ENCODE data around the gene PTPRE.

PTPRE gene

DNA sequence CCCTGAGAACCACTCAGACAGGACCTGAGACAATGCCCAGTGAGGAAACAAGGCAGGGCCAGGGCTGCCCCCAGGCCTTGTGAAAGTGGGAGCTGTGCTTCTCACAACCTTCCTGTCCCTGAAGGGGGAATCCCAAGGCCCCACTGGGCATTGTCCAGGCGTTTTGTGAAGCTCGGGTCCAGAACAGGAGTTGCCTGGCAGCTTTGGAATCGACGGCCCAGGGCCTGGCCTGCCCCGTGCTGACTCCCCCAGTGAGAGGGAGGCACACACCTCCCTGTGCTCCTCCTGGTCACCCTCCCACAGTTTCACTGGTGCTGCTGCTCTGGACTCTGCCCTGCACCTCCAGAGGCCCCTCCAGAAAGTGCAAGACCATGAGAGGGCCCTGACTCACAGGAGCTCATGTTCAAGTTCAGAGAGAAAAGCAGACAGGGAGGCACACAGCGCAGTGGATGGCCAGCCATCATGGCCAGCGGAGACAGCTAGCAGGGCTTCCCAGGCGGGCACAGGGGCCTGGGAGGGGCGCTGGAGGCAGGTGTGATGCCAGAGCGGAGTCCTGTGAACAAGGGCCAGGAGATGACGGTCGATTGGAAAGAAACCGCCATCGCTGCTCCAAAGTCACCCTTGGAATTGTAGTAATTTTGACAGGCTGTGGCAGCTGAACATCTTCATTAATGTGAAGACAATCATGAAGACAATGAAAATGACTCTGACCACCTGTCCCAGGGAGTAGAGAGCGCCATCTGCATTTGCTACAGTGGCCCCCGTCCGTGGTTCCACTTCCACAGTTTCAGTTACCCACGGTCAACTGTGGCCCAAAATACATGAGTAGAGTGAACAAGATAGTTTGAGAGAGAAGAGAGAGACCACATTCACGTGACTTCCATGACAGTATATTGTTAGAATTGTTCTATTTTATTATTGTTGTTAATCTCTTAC lies 115.6 kb downstream of the PTPRE start:
- no peaks in the 10 kb centered on the region for H4K20me1 ChIP-seq (ENCODE audit: insufficient read depth)
- no peaks in the 10 kb centered on the region for H3K27me3 ChIP-seq (ENCODE audit: insufficient read depth, low read depth)
- no peak overlapping the region for H3K9ac ChIP-seq
- no peak overlapping the region for H3K4me3 ChIP-seq (IDR thresholded peaks at IDR 0.05; ENCODE audit: insufficient read depth, low read depth, low read length)
- H3K27ac ChIP-seq = no peak overlapping the region
- H3K79me2 ChIP-seq (ENCODE audit: insufficient read depth, low read depth) = no peaks in the 10 kb centered on the region
- H2AFZ ChIP-seq (ENCODE audit: low read depth) = no peak overlapping the region
- no peak overlapping the region for H3K4me2 ChIP-seq
- H3K4me1 ChIP-seq (ENCODE audit: low read depth, poor library complexity, severe bottlenecking) = peaks cover 24% of the 10 kb centered on the region
- H3K36me3 ChIP-seq (ENCODE audit: insufficient read depth) = no peaks in the 10 kb centered on the region
- TF ChIP-seq CTCF (conservative IDR thresholded peaks at IDR 0.05; ENCODE audit: low read depth, low read length) = no peak

DNA sequence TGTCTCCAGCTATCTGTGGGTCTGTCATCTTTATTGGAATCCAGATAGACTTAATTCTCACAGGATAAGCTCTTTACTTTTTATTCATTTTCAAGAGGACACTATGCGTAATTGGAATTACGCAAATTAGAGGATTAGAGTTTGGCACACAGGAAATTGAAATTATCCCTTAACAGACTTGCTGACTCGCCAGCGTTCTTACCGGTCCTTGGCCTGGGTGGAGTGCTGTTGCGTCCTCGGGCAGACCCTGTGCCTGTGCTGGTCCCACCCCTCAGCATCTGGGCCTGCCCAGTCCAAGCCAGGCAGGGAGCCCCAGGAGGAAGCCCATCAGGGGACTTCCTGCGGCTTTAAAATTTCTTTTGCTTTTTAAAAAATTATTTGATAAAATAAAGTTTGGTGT lies 117.5 kb downstream of the PTPRE start:
- no peak for TF ChIP-seq CTCF (conservative IDR thresholded peaks at IDR 0.05; ENCODE audit: low read depth, low read length)
- Histone ChIP-seq H3K4me3 (IDR thresholded peaks at IDR 0.05; ENCODE audit: insufficient read depth, low read depth, low read length) (no peak overlapping the region), H3K4me2 (no peak overlapping the region), H4K20me1 (ENCODE audit: insufficient read depth) (no peaks in the 10 kb centered on the region), H3K79me2 (ENCODE audit: insufficient read depth, low read depth) (no peaks in the 10 kb centered on the region), H3K4me1 (ENCODE audit: low read depth, poor library complexity, severe bottlenecking) (peaks cover 28% of the 10 kb centered on the region), H3K36me3 (ENCODE audit: insufficient read depth) (no peaks in the 10 kb centered on the region), H3K27me3 (ENCODE audit: insufficient read depth, low read depth) (no peaks in the 10 kb centered on the region), H3K27ac (no peak overlapping the region), H3K9ac (no peak overlapping the region), H2AFZ (ENCODE audit: low read depth) (no peak overlapping the region)

DNA sequence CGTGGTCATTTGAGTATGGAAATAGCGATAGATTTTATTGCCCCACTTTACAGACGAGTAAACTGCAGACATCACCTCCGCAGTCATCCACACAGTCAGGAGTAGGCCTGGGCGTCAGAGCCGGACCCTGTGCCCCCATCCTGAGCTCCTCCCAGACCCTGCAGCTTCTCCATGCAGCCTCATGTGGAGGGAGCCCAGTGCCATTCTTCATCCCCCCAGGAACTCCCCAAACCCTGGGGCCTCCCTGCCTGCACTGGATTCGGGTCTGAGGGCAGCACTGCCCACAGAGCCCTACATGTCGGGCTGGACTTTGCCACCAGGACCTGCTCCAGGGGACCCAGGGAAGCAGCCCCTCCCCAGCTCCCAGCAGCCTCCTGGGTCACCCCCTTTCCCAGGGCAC lies 118.5 kb downstream of the PTPRE start:
- no peaks in the 10 kb centered on the region for H3K27me3 ChIP-seq (ENCODE audit: insufficient read depth, low read depth)
- no peak overlapping the region for H3K4me3 ChIP-seq (IDR thresholded peaks at IDR 0.05; ENCODE audit: insufficient read depth, low read depth, low read length)
- H2AFZ ChIP-seq (ENCODE audit: low read depth) = no peak overlapping the region
- no peak overlapping the region for H3K4me2 ChIP-seq
- no peaks in the 10 kb centered on the region for H3K36me3 ChIP-seq (ENCODE audit: insufficient read depth)
- no peaks in the 10 kb centered on the region for H3K79me2 ChIP-seq (ENCODE audit: insufficient read depth, low read depth)
- no peak overlapping the region for H3K27ac ChIP-seq
- H4K20me1 ChIP-seq (ENCODE audit: insufficient read depth) = no peaks in the 10 kb centered on the region
- no peak overlapping the region for H3K9ac ChIP-seq
- no peak for TF ChIP-seq CTCF (conservative IDR thresholded peaks at IDR 0.05; ENCODE audit: low read depth, low read length)
- H3K4me1 ChIP-seq (ENCODE audit: low read depth, poor library complexity, severe bottlenecking) = peaks cover 28% of the 10 kb centered on the region

DNA sequence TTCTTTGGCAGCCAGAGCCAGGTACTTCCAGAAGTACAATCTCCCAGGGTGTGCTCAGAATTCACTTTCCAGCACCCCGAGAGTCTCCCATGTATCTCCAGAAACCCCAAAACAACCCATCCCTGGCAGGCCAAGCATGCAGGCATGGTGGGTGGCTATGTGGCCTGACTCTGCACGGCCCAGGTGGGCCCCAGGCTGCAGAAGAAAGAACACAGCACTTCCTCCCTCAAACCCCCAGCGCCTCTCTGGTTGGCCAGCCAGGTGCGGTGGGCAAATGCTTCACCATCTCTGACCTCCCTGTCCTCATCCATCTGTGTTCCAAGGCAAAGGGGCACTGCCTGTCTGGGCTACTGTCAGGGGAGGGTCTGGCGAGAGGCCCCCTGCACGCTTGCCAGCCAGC lies 119.0 kb downstream of the PTPRE start:
- no peaks in the 10 kb centered on the region for H4K20me1 ChIP-seq (ENCODE audit: insufficient read depth)
- no peak overlapping the region for H3K9ac ChIP-seq
- H3K4me3 ChIP-seq (IDR thresholded peaks at IDR 0.05; ENCODE audit: insufficient read depth, low read depth, low read length) = no peak overlapping the region
- no peak overlapping the region; the same call in 1 of the 2 replicates for H2AFZ ChIP-seq (ENCODE audit: low read depth)
- no peaks in the 10 kb centered on the region for H3K27me3 ChIP-seq (ENCODE audit: insufficient read depth, low read depth)
- H3K4me2 ChIP-seq = peak overlapping the region; percentile 27; the same call in 1 of the 2 replicates
- H3K4me1 ChIP-seq (ENCODE audit: low read depth, poor library complexity, severe bottlenecking) = peaks cover 28% of the 10 kb centered on the region
- peak overlapping the region; percentile 59; the same call in 1 of the 2 replicates for H3K27ac ChIP-seq
- H3K36me3 ChIP-seq (ENCODE audit: insufficient read depth) = no peaks in the 10 kb centered on the region
- TF ChIP-seq CTCF (conservative IDR thresholded peaks at IDR 0.05; ENCODE audit: low read depth, low read length) = no peak
- H3K79me2 ChIP-seq (ENCODE audit: insufficient read depth, low read depth) = no peaks in the 10 kb centered on the region

All from KMS-11 (cell line).